AG08396 (cell line): ENCODE data around the gene PNCK.
A peak's percentile ranks its signal among the peaks of the same experiment; 100 is the strongest.

ENCODE experiments used
- DNase-seq: peaks from one replicate; pipeline ENCODE4 v3.0.0; 2012; ENCODE audit warnings: low spot score, mixed read lengths

PNCK gene

GRCh38 chrX:153659268-153659667, 14.3 kb downstream of the PNCK start:
- no peak for DNase-seq

- DNase-seq = no peak
These were observed 16.5 kb downstream of the PNCK start for GRCh38 chrX:153657161-153657560.

- DNase-seq = no peak
These were observed 20.1 kb downstream of the PNCK start for GRCh38 chrX:153653556-153653955.

- DNase-seq = no peak
These were observed 22.0 kb downstream of the PNCK start for GRCh38 chrX:153651540-153652079.

- no peak for DNase-seq
These were observed 22.7 kb downstream of the PNCK start for GRCh38 chrX:153650959-153651358.

- DNase-seq = no peak
These were observed 23.5 kb downstream of the PNCK start for GRCh38 chrX:153649915-153650782.

GRCh38 chrX:153649178-153649914, 24.3 kb downstream of the PNCK start:
- DNase-seq = peak; percentile 78

GRCh38 chrX:153648358-153649177, 25.0 kb downstream of the PNCK start:
- DNase-seq = no peak

- DNase-seq = no peak
These were observed 25.9 kb downstream of the PNCK start for GRCh38 chrX:153647461-153648357.

- peak; percentile 57 for DNase-seq
These were observed 26.8 kb downstream of the PNCK start, which contains the start of gene DUSP9 for GRCh38 chrX:153646620-153647373. TSS of gene DUSP9 (plus strand) at chrX:153647203. CDS start at chrX:153647954, 751 bp downstream.

GRCh38 chrX:153645921-153646488, 27.6 kb downstream of the PNCK start:
- DNase-seq = no peak

- no peak for DNase-seq
These were observed 28.5 kb downstream of the PNCK start for GRCh38 chrX:153645151-153645550.

GRCh38 chrX:153644356-153645125, 29.1 kb downstream of the PNCK start:
- no peak for DNase-seq

- DNase-seq = no peak
These were observed 29.9 kb downstream of the PNCK start for GRCh38 chrX:153643431-153644351.

- no peak for DNase-seq
These were observed 30.8 kb downstream of the PNCK start for GRCh38 chrX:153642655-153643430.

- DNase-seq = no peak
These were observed 31.5 kb downstream of the PNCK start for GRCh38 chrX:153642051-153642654.

- no peak for DNase-seq
These were observed 32.0 kb downstream of the PNCK start for GRCh38 chrX:153641627-153642026.
